Left ventricle myocardium inferior (tissue), 1 donor: ENCODE measurements around the gene PCDH10. TPM values are rescaled to one million over a fixed set of nuclear protein-coding genes. Genes with fewer than 3 reads are reported as not detected.

Experiments used
- DNase-seq: peaks from one replicate; pipeline ENCODE4 v3.0.0-alpha.2; 2020
- H3K27ac ChIP-seq: fragments of 200-600 bp; replicated peaks from 2 replicates; pipeline ENCODE4 v1.8.0; 2021
- H3K27me3 ChIP-seq: fragments of 200-600 bp; 2 replicates; pipeline ENCODE4 v1.8.0; 2021; ENCODE audit warnings: low read depth
- H3K36me3 ChIP-seq: fragments of 200-600 bp; 2 replicates; pipeline ENCODE4 v1.8.0; 2021
- H3K4me1 ChIP-seq: fragments of 200-600 bp; 2 replicates; pipeline ENCODE4 v1.8.0; 2021
- H3K4me3 ChIP-seq: fragments of 200-600 bp; 2 replicates; pipeline ENCODE4 v1.8.0; 2021; ENCODE audit warnings: mild to moderate bottlenecking, moderate library complexity
- H3K9me3 ChIP-seq: fragments of 200-600 bp; replicated peaks from 2 replicates; pipeline ENCODE4 v1.8.0; 2021
- intact Hi-C: fragments of 100-400 bp; cut with micrococcal nuclease; formaldehyde crosslinking; loops from one replicate; pipeline ENCODE4 v1.11.0; 2022
- long read RNA-seq: library from polyadenylated mRNA; unstranded; transcript quantifications from one replicate; pipeline ENCODE4 v2.0.0, GENCODE V29; 2021
- total RNA-seq: library from RNA; stranded (reverse); fragmentation: NEBNext Ultra II Directional; extraction: Animal tissue kit (Norgen Biotek cat#: 25700); gene quantifications from one replicate; pipeline ENCODE4 v1.2.1, GENCODE V29; 2021
- TF ChIP-seq, protein P1 (sequence below): fragments of 200-600 bp; IDR thresholded peaks from 2 replicates; pipeline ENCODE4 v1.8.0; 2021; ENCODE audit warnings: antibody characterized with exemption, mild to moderate bottlenecking, borderline replicate concordance
- donor health status: DM: no; HTN: yes; CAD: no; lungs with severe emphysema.

PCDH10 gene, protein sequence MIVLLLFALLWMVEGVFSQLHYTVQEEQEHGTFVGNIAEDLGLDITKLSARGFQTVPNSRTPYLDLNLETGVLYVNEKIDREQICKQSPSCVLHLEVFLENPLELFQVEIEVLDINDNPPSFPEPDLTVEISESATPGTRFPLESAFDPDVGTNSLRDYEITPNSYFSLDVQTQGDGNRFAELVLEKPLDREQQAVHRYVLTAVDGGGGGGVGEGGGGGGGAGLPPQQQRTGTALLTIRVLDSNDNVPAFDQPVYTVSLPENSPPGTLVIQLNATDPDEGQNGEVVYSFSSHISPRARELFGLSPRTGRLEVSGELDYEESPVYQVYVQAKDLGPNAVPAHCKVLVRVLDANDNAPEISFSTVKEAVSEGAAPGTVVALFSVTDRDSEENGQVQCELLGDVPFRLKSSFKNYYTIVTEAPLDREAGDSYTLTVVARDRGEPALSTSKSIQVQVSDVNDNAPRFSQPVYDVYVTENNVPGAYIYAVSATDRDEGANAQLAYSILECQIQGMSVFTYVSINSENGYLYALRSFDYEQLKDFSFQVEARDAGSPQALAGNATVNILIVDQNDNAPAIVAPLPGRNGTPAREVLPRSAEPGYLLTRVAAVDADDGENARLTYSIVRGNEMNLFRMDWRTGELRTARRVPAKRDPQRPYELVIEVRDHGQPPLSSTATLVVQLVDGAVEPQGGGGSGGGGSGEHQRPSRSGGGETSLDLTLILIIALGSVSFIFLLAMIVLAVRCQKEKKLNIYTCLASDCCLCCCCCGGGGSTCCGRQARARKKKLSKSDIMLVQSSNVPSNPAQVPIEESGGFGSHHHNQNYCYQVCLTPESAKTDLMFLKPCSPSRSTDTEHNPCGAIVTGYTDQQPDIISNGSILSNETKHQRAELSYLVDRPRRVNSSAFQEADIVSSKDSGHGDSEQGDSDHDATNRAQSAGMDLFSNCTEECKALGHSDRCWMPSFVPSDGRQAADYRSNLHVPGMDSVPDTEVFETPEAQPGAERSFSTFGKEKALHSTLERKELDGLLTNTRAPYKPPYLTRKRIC
- 0.14 TPM for total RNA-seq
- long read RNA-seq, result 0 reads

DNA sequence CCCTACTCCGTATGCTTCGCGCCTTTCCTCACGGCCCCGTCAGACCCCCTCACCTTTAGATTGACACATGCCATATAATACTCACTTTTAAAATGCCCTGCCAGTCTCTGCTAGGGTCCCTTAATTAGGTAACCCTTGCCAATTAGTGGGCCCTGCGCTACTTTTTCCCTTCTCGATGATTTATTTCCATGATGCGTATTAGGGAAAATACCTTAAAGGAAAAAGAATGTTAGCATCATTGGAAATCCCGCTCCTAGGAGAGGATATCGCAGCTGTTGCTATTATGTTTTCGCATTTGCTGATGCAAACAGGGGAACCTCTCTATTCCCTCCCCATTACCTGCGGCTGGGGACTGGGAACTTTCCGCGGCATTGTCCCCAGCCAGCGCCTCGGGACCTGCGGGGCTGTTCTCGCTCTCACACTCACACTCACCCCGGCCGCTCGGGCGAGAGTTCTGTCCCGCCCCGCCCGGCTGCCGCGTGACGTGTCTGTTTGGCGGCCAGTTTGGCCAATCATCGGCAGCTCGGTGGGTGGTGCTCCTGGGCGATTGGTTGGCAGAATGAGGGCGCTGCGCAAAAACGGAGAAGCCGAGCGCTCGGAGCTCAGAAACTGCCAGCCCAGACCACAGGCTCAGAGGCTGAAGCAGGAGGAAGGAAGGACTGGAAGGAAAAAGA, at the start of gene PCDH10:
Gene PCDH10 (plus strand): TSS at position 605 of the 674 bp plus-strand sequence. CDS start 847 bp downstream, outside the sequence.
- intact Hi-C loops, result no loop called here
- peaks cover 100% of the 10 kb centered on the region for H3K27me3 ChIP-seq

DNA sequence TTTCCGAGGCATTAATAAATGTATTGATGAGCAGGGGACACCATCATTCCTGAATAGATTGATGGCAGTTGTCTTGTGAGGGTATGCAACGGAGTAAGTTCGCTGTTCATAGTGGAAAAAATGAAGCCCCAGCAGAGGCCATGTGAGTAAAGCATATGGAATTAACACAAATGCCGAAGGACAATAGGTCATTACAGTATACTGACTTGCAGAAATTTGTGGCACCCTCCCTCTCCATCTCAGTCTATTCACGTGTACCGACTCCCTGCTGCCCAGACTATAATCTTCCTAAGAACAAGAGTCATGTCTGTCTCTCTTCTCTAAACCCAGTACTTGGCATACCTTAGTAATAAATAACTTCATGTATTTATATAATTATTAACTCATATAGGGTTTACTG, 47.1 kb upstream of the PCDH10 start:
- Histone ChIP-seq H3K9me3 (peaks cover 13% of the 10 kb centered on the region), H3K4me3 (no peak overlapping the region), H3K36me3 (no peaks in the 10 kb centered on the region), H3K27me3 (no peaks in the 10 kb centered on the region), H3K4me1 (no peaks in the 10 kb centered on the region), H3K27ac (no peak overlapping the region)
- no peak for DNase-seq
- TF ChIP-seq, protein P1, sequence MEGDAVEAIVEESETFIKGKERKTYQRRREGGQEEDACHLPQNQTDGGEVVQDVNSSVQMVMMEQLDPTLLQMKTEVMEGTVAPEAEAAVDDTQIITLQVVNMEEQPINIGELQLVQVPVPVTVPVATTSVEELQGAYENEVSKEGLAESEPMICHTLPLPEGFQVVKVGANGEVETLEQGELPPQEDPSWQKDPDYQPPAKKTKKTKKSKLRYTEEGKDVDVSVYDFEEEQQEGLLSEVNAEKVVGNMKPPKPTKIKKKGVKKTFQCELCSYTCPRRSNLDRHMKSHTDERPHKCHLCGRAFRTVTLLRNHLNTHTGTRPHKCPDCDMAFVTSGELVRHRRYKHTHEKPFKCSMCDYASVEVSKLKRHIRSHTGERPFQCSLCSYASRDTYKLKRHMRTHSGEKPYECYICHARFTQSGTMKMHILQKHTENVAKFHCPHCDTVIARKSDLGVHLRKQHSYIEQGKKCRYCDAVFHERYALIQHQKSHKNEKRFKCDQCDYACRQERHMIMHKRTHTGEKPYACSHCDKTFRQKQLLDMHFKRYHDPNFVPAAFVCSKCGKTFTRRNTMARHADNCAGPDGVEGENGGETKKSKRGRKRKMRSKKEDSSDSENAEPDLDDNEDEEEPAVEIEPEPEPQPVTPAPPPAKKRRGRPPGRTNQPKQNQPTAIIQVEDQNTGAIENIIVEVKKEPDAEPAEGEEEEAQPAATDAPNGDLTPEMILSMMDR, result no peak
- intact Hi-C loops, result no loop called here

More for the DNA sequence above, at the start of gene PCDH10:
- TF ChIP-seq, protein P1, result no peak
- Histone ChIP-seq H3K4me1 (peaks cover 71% of the 10 kb centered on the region), H3K4me3 (peak within 1 kb of the TSS; percentile 62), H3K27ac (no peak within 1 kb of the TSS), H3K36me3 (no peaks in the 10 kb centered on the region), H3K9me3 (no peaks in the 10 kb centered on the region)
- DNase-seq, result peak; percentile 84

DNA sequence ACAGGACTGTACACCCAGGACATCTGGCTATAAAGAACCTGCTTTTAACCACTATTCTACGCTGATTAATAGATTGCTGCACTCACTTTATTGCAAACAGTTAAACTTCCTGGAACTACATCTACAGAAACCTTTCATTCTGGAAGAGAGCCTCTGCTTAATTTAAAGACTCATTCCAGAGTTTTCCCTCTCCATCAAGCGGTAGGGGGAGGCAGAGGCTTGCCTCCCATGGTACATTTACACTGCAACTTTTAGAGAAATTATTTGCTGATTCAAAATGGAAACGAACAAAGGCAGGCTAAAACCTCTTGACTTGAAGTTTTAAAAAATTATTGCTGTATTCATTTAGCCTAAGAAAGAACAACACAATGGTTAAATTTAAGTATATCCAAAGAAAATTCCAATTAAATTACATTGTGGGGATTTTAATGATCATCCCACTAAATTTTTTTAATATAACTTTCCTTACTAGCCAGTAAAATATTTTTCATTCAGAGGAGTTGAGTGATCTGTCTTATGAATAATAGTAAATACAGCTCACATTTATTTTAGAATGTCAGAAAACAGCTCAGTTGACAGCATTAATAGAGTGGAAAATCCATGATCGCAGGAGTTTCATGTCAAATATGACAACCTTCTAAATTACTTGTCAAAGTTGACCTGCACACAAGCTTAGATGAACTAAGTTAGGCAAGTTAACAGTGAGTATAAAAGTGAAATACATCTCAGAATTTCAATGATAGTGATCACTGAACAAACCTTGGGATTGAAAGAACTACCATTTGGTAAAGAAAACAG, 46.3 kb upstream of the PCDH10 start:
- intact Hi-C loops, result no loop called here
- Histone ChIP-seq H3K36me3 (no peaks in the 10 kb centered on the region), H3K4me1 (no peaks in the 10 kb centered on the region), H3K27ac (no peak overlapping the region), H3K27me3 (no peaks in the 10 kb centered on the region), H3K4me3 (no peak overlapping the region), H3K9me3 (peaks cover 13% of the 10 kb centered on the region)
- TF ChIP-seq, protein P1, result no peak
- DNase-seq, result no peak

DNA sequence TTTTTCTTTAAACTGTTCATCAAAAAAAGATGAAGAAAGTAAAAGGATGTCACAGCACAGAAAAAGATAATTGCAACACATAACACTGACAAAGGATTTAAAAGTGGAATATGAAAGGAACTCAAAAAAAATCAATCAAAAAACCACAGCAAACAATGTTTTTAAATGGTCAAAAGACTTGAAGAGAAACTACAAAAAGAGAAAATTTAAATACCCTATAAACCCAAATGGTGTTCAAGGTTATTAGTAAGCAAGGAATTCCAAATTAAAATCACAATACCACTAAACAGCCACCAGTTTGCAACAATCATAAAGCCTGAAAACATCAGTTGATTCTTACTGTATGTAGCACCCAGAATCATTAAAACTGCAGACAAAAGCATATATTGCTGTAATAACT, 36.5 kb upstream of the PCDH10 start:
- H3K36me3 ChIP-seq, result no peaks in the 10 kb centered on the region
- no peak overlapping the region for H3K4me3 ChIP-seq
- no peak for DNase-seq
- no peak overlapping the region for H3K27ac ChIP-seq
- intact Hi-C loops, result no loop called here
- H3K4me1 ChIP-seq, result no peaks in the 10 kb centered on the region
- no peaks in the 10 kb centered on the region for H3K27me3 ChIP-seq
- TF ChIP-seq, protein P1, result no peak
- no peaks in the 10 kb centered on the region for H3K9me3 ChIP-seq
